ELR (cell line): ENCODE measurements around the gene NR2F2.

Source experiments
- DNase-seq: peaks from one replicate; pipeline ENCODE4 v3.0.0-alpha.2; 2015; ENCODE audit warnings: low read depth

The NR2F2 gene

DNA sequence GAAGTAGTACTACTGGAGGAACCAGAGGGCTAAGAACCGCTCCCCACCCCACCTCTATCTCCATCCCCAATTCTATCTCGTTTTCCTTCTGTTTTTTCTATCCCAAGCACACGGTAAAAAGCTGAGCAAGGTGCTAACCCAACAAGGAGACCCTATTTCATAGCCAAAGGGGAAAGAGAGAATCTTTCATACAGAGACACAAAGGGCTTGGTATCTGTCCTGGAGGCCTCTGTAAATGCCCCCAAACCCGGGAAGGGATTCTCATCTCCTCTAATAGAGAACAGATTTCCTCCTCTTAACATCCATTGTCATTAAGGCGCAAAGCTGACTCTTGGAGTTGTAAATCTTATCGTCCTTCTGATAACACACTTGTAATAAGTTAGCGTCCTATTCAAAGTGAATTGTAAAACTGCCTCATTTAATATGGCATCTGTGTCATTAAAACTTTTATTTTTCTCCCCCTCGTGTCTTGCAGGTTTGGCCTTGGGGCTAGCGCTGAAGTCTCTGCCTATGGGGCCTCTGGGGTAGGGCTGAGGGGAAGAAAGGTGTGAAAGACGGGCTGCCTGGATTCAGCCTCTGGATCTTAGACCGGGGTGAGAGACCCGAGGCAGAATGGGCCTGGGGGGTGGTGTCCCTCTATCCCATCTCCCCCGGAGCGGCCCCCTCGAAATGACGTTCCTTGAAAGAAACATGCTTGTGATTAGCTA, 12.1 kb downstream of the NR2F2 start:
- no peak for DNase-seq

GRCh38 chr15:96343113-96344059, 12.9 kb downstream of the NR2F2 start:
- no peak for DNase-seq

GRCh38 chr15:96344060-96344705, 13.7 kb downstream of the NR2F2 start:
- no peak for DNase-seq

DNA sequence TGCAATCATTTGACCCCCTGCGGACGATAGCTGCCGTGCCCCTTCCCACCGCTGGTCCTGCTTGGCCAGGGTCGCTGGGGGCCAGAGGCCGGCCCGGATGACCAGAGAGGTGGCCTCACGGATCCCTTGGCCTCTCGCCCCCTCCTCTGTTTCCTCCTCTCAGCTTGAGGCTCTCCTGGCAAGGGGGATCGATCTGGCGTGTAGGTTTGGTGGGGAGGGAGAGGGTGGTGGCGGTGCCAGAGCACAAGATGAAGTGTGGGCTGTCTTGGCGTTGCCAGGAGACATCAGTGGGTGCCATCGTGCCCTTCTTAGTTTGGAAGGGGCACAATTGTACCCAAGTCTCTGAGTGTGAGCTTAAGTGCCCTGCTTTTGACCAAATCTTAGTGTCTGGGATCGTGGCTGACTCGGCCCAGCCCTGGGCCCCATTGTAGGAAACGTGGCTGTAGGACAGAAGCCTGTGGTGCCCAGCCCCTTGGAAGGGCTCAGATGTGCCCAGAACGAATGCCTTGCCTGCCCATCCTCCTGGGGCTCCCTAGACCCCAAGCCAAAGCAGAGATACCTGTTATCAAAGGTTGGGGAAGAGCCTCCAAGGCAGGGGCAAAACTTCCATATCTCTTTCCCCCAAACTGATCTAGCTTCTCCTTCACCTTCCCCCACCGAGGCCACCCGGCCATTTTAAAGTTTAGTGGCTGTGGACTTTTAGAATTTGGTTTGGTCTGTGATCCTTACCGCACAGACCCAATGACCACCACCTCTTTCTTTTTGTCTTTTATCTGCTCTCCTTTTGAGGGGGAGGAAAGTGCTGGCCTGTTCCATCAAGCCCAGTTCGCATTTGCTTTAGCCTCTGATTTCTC, 14.4 kb downstream of the NR2F2 start:
- no peak for DNase-seq

DNA sequence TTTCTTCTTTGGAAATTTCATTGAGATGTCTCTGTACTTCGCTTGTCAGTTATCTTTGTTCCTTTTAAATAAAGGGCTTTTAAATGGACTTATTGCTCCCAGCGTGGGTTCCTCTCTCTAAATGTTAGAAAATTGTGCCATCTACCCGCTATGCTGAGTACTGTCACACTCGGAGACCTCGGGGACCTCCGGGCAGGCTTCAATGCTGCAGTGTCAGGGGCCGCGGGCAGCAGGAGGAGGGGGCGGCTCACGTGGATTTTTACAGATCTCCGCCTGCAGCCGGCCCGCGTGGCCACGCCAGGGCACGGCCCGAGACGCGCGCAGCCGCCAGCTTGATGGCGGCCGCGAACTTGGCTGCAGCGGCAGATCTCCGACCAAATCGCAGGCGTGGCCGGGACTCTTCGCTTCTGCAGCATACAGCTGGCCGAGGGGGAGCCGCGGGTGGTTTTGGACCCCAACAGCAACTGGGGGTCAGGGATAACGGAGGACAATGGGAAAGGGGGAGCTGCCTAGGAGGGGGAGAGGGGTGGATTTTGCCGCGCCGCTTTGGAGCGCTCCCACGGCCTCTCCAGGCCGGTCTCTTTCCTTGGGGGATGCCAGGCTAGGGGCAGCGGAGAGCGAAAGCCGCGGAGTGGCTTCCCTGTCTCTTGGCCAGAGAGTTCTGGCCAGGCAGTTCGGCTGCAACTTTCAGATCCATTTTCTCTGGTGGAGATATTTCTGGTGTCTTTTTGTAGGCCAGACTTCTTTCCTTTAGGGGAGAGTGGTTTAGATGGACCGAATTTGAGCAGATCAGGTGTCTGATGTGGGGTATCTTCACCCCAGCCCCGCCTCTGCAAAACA, 15.3 kb downstream of the NR2F2 start:
- DNase-seq, result peak; percentile 68

DNA sequence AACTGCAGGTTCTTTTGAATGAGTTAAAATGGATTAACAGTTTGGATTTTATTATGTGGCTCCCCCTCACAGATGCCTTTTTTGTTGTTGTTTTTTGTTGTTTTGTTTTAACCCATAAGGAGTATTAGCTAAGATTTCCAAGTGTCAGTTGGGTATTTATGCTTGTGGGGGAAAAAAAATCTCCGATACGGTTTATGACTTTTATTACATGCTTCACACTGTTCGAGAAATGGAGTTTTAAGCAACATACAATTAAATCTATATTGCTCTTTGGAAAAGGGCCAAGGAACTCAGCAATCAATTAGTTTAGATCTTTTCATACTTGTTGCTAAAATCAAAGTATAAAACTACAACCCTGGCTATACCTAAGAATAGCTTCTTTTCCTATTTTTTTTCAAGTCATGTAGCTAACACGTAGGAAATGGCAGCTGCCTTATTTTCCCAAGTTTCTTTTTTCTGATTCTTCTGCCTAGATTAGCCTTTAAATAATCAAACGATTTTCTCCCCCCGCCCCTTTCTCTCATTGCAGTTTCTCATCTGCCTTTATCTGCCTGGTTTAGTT, 16.0 kb downstream of the NR2F2 start:
- no peak for DNase-seq

GRCh38 chr15:96347181-96348111, 16.9 kb downstream of the NR2F2 start:
- no peak for DNase-seq

- no peak for DNase-seq
Measured at GRCh38 chr15:96348112-96349027, 17.9 kb downstream of the NR2F2 start.

DNA sequence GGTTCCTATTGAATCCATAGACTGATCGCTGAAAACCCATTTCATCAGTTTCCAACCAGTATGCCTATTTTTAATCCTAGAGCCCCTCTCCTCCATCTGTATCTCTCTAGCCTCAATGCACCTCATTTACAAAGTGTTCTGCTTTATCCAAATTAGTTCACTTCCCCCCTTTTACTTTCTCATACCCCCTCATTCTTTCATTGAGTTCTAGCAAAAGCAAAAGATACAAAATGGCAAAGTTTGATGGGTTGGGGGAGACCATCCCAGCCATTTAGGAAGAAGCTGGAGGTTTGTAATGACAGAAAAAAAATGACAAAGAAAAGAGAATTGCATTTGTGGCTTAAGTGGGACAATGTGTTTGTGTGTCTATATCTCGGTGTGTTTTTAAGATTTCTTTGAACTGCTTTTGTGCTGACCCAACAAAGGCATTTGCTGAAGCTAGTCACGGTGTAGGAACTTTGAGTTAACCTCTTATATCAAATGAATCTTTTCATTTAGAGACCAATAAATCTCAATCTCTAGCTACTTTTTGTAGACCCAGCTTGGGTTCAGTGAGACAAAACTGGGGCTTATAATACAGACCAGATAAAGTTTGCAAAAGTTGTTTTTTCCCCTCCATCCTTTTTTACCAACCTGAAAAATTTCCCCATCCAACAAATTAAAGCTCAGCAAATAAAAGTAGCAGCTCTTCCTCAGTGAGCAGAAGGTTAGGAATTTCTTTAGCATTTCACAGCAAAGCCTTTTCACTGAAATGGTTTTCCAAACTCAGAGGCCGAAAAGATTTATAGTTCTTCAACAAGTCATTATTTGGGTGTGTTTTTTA, 18.7 kb downstream of the NR2F2 start:
- DNase-seq, result no peak

- no peak for DNase-seq
Measured at GRCh38 chr15:96349857-96350720, 19.6 kb downstream of the NR2F2 start.

DNA sequence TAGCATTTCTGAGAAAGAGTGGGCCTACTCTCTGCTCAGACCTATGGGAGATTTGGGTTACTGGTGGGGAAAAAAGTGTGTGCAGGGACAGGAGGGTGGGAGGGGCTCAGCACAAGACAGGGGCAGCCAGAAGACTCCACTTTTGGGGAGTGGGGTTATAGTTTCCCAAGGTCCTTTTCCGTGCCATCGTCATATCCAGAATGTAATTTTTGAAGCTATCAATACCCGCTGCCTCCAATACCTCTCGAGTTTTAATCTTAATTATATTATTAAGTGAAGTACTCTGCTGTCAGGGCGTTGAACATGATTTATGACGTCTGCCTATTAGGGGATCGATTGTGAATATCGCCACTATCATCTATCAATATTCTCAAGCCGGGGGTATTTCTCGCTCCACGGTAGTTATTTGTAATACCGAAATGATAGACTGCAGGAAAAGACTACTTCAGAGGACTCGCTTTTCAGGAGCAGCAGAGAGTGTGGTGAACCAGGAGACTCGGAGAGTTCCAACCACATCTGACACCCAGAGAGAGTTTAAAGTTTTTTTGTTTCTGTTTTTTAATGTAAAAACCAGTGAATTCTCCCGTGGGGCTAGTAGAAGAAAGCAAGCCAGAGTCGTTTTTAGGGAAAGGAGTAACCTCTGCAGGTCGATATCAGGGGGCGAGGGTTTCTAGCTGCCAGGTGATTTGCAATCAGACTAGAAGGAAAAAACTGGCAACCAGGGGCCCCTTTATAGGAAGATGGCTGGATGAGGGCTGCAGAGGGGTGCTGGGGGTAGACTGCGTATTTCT, 20.6 kb downstream of the NR2F2 start:
- DNase-seq, result no peak

- no peak for DNase-seq
Measured at GRCh38 chr15:96351761-96352603, 21.5 kb downstream of the NR2F2 start.

GRCh38 chr15:96352604-96353405, 22.3 kb downstream of the NR2F2 start:
- DNase-seq, result peak; percentile 74

DNA sequence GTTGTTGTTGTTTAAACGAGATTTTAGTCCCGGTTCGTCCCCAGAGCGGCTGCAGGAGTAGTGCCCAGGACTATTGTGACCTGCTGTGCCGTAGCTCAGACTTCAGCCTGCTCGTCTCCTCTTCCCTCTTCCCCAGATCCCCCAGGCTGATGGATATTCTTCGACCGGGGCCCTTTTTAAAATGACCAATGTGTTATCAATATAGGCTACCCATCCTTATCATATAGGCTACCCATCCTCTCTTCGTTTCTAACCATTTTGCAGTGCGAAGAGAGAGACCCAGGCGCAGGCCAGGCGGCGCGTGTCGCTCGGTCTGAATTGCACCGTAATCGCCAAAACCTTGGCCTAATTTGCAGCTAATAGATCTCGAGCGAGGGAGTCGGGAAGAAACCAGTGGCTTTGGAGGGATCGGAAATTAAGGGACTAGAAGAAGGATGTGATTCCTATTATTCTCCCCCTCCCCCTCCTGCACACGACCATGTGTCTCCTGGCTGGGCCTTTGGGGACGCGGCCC, 23.0 kb downstream of the NR2F2 start:
- DNase-seq, result no peak
